C4-2B (cell line): ENCODE data around the gene VAPA.

Source experiments
- ZFX ChIP-seq: fragments of 450-650 bp; IDR thresholded peaks from 2 replicates; pipeline ENCODE4 v1.6.1; 2017
- TF ChIP-seq, protein P1 (sequence below): fragments of 450-650 bp; conservative IDR thresholded peaks from 2 replicates; pipeline ENCODE4 v1.5.1; 2017; ENCODE audit warnings: mild to moderate bottlenecking

DNA sequence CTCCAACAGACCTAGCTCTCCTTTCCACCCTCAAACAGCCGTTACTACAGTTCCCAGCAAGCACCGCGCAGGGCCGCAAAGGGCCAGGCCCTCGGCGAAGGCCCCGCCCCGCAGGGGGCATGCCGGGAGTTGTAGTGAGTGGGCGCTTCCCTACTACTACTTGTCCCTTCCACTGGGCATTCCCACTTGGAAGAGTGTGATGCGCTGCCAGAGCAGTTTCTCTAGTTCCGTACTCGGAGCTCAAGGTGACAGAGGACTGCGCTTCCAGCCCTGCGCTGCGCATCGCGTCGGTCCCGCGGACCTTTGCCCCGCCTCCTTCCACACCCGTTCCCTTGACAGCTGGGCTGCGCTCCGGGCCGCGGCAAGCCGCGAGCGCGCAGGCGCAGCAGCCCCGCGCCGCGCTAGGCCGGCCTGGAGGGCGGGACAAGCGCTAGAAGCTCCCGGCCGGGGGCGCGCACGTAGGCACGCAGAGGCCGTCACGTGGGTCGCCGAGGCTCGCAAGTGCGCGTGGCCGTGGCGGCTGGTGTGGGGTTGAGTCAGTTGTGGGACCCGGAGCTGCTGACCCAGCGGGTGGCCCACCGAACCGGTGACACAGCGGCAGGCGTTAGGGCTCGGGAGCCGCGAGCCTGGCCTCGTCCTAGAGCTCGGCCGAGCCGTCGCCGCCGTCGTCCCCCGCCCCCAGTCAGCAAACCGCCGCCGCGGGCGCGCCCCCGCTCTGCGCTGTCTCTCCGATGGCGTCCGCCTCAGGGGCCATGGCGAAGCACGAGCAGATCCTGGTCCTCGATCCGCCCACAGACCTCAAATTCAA lies at the start of gene VAPA:
- TF ChIP-seq, protein P1, sequence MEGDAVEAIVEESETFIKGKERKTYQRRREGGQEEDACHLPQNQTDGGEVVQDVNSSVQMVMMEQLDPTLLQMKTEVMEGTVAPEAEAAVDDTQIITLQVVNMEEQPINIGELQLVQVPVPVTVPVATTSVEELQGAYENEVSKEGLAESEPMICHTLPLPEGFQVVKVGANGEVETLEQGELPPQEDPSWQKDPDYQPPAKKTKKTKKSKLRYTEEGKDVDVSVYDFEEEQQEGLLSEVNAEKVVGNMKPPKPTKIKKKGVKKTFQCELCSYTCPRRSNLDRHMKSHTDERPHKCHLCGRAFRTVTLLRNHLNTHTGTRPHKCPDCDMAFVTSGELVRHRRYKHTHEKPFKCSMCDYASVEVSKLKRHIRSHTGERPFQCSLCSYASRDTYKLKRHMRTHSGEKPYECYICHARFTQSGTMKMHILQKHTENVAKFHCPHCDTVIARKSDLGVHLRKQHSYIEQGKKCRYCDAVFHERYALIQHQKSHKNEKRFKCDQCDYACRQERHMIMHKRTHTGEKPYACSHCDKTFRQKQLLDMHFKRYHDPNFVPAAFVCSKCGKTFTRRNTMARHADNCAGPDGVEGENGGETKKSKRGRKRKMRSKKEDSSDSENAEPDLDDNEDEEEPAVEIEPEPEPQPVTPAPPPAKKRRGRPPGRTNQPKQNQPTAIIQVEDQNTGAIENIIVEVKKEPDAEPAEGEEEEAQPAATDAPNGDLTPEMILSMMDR: no peak
- no peak for TF ChIP-seq ZFX
